NB4 (cell line): ENCODE data around the gene RPP21.

Source experiments
- DNase-seq: peaks from one replicate; pipeline ENCODE4 v3.0.0; 2010; ENCODE audit warnings: low read depth
- H3K4me3 ChIP-seq: one replicate; pipeline ENCODE4 v1.5.1; 2011; ENCODE audit warnings: mild to moderate bottlenecking, low read depth, low read length, moderate library complexity
- MYC ChIP-seq: IDR thresholded peaks from 2 replicates; pipeline ENCODE4 v1.6.1; 2011; ENCODE audit warnings: low read depth, low read length
- POLR2A ChIP-seq: IDR thresholded peaks from 2 replicates; pipeline ENCODE4 v1.6.1; 2011; ENCODE audit warnings: mild to moderate bottlenecking; ENCODE audit not compliant: insufficient read length; ENCODE audit errors: extremely low read depth
- TF ChIP-seq, protein P1 (sequence below): IDR thresholded peaks from one replicate; pipeline ENCODE4 v1.5.1; 2012; ENCODE audit warnings: low read depth, low read length
- TF ChIP-seq, protein P2 (sequence below): IDR thresholded peaks from 2 replicates; pipeline ENCODE4 v1.6.1; 2011; ENCODE audit warnings: low read depth, low read length

RPP21 gene

DNA sequence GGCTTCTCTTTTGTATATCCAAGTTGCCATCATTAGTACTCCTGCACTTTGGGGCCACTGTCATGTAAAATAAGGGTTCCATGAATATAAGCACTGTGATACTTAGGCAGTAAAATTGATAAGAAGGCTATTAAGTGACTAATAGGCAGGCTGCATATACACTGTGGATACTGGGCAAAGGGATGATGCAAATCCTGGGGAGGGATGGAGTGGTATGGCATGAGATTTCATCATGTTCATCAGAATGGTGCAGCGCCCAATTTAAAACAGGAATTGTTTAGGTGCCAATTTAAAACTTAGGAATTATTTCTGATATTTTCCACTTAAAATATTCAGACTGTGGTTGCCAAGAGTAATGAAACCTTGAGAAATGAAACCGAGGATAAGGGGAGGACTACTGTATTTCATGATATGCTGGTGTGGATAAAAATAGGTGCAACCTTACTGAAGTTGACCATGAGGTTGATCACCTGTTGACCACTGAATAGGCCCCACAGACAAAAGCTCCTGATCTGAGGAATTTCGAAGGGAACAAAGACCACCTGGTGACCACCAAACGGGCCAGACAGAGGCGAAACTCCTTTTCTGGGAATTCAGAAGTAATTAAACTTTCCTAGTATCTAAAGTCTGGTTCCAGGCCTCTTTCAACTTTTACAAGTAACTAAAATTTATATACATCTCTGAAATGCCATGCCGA is 23.1 kb upstream of the RPP21 start:
- TF ChIP-seq, protein P1, sequence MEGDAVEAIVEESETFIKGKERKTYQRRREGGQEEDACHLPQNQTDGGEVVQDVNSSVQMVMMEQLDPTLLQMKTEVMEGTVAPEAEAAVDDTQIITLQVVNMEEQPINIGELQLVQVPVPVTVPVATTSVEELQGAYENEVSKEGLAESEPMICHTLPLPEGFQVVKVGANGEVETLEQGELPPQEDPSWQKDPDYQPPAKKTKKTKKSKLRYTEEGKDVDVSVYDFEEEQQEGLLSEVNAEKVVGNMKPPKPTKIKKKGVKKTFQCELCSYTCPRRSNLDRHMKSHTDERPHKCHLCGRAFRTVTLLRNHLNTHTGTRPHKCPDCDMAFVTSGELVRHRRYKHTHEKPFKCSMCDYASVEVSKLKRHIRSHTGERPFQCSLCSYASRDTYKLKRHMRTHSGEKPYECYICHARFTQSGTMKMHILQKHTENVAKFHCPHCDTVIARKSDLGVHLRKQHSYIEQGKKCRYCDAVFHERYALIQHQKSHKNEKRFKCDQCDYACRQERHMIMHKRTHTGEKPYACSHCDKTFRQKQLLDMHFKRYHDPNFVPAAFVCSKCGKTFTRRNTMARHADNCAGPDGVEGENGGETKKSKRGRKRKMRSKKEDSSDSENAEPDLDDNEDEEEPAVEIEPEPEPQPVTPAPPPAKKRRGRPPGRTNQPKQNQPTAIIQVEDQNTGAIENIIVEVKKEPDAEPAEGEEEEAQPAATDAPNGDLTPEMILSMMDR = no peak
- TF ChIP-seq MYC (no peak), POLR2A (no peak)
- TF ChIP-seq, protein P2, sequence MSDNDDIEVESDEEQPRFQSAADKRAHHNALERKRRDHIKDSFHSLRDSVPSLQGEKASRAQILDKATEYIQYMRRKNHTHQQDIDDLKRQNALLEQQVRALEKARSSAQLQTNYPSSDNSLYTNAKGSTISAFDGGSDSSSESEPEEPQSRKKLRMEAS = no peak
- H3K4me3 ChIP-seq = no peak overlapping the region
- DNase-seq = no peak

DNA sequence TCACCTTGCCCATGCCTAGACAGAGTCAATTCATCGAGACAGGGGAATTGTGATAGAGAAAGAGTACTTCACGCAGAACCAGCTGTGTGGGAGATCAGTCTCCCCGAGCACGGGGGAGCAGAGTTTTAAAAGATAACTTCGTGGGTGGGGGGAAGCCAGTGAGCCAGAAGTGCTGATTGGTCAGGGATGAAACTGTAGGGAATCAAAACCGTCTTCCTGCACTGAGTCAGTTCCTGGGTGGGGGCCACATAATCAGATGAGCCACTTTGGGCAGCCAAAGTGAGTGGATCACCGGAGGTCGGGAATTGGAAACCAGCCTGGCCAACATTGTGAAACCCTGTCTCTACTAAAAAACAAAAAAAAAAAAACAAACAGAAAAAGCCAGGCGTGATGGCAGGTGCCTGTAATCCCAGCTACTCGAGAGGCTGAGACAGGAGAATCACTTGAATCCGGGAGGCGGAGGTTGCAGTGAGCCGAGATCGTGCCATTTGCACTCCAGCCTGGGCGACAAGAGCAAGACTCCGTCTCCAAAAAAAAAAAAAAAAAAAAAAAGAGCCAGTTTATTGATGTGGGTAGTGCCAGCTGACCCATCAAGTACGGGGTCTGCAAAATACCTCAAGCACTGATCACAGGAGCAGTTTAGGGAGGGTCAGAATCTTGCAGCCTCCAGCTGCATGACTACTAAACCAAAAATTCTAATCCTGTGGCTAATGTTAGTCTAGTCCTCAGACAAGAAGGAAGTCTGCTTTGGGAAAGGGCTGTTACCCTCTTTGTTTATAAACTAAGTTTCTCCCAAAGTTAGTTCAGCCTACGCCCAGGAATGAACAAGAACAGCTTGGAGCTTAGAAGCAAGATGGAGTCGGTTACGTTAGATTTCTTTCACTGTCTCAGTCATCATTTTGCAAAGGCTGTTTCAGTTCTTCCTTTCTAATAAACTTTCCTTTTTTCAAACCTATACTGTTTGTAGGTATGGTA is 22.1 kb upstream of the RPP21 start:
- TF ChIP-seq MYC = no peak
- TF ChIP-seq POLR2A = no peak
- TF ChIP-seq, protein P1 = no peak
- TF ChIP-seq, protein P2 = no peak
- H3K4me3 ChIP-seq = no peak overlapping the region
- peak; percentile 16 for DNase-seq

DNA sequence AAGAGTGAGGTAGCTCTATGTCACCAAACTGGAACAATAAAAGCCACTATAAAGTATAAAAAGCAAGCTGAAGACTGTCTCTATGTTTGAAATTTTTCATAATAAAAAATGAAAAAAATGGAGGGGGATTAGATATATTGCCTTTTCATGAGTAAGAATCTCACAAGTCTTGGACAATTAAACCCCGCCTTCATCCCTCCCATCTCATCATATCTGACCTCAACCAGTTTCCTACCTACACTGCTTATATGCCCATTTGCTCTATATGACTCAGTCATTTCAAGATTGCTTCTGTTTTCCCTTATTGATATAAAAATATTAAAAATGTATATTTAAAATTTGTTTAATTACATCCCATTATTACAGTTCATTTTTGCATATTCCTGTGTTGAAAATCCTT is 21.1 kb upstream of the RPP21 start:
- TF ChIP-seq, protein P2 = no peak
- TF ChIP-seq, protein P1 = no peak
- TF ChIP-seq MYC (no peak), POLR2A (no peak)
- DNase-seq = peak; percentile 19
- peak overlapping the region; percentile 37 for H3K4me3 ChIP-seq

DNA sequence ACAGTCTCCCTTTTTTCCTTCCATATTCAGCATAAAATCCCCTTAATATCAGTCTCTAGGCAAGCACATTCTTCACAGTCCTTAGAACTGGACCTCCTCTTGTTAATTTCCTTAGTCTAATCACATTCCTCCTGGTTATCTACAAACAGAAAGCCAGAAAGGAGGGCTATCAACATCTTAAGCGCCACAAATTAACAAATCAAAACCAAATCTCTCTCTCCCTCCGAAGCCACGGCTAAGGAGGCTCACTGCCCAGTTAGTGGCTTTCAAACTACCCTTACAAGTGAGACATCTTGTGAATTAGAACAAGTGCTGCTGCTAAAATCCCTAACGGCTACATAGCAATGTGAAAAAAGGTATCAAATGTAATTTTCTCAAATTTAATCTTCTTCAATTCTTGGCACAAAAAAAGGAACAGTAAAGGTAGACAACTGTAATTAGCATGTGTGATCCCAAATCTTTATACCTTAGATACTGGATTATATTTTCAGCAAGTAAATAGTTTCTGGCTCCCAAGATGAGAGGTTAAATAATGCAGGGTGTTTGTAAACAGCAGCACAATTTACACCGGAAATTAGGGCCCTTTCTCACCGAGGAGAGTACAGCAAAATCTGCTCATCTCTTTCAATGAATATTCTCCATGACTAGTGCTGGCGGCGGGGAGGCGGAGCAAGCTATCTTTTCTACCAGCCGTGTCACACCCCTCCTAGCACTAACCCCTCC is 19.6 kb upstream of the RPP21 start:
- DNase-seq = peak; percentile 75
- TF ChIP-seq POLR2A = no peak
- TF ChIP-seq, protein P1 = no peak
- TF ChIP-seq MYC = no peak
- TF ChIP-seq, protein P2 = no peak
- H3K4me3 ChIP-seq = peak overlapping the region; percentile 94

DNA sequence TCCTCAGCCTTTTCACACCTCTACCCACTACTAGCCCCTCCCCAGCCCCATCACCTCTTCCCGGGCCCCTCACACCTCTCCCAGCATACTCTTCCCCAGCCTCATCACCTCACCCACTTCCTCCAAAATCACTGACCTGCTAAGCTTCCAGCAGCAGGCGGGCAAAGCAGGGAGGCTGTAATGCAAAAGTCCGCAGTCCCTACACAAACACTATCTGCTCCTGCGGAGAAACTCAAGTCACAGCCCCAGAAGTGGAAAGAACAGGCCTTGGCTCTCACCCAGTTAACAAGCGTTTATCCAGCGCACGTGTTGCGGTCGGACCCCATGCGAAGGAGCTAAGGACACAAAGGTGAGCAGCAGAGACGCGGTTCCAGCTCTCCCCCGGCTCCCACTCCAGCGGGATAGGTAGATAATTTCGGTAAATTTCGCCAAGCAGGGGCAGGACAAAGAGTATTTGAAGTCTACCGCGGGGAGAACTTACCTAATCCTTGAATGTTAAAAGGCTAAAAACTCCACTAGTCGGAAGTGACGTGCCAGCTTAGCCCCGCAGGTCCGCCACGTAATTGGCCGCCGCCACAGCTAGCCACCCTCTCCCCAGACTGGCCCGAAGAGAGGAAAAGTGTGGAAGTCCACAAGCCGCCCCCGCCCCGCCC is 19.0 kb upstream of the RPP21 start:
- H3K4me3 ChIP-seq = peak overlapping the region; percentile 94
- DNase-seq = peak; percentile 72
- TF ChIP-seq, protein P2 = peak; percentile 94
- TF ChIP-seq MYC (peak; percentile 51; the same call in 1 of the 2 replicates), POLR2A (no peak)
- TF ChIP-seq, protein P1 = no peak
